HG03175 (cell line): ENCODE data around the gene SIRT7.
A peak's percentile ranks its signal among the peaks of the same experiment; 100 is the strongest.

Experiments
- ATAC-seq: cut with Tn5 transposase; IDR thresholded peaks from one replicate; pipeline ENCODE4 v1.9.1; 2021; ENCODE audit warnings: mild to moderate bottlenecking, moderate library complexity; ENCODE audit not compliant: unreplicated experiment

The SIRT7 gene

DNA sequence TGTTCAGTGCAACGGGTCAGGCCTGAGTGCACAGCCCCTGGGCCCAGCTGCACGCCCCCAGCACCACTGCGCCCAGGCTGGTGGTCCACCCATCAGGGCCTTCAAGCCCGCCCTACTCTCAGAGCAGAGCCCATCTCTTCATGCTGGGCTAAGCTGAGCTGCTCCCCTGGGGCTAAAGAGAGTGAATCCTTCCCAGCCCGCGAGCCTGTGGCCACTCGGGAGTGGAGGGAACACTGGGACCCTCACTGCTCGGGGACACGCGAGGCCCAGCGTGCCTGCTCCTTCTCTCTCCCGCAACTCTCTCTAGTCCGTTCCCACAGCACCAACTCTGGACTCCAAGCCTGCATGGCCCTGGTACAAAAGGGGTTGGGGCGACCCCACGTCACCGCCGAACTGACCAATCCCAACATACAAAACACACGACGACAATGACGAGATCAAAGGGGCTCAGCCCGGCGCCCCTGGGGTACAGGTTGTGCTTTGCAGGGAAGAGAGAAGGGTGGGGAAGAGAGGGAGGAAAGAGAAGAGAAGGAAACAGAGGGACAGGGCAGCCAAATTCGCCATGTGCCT lies 4.1 kb upstream of the SIRT7 start:
- ATAC-seq: no peak

DNA sequence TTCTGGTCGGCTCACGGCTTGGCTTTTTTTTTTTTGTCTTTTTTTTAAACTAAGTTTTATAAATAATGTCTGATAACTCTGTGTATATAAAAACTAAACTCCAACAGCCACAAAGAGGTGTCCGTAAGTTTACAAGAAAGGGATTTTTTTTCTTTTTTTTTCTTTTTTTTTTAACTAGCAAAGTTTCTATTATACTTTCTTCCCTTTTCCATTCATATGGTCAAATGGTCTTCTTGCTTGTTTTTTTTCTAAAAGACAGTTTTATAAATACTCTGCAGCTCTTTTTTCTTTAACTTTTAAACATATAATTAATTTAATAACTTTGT lies 3.5 kb upstream of the SIRT7 start:
- no peak for ATAC-seq

DNA sequence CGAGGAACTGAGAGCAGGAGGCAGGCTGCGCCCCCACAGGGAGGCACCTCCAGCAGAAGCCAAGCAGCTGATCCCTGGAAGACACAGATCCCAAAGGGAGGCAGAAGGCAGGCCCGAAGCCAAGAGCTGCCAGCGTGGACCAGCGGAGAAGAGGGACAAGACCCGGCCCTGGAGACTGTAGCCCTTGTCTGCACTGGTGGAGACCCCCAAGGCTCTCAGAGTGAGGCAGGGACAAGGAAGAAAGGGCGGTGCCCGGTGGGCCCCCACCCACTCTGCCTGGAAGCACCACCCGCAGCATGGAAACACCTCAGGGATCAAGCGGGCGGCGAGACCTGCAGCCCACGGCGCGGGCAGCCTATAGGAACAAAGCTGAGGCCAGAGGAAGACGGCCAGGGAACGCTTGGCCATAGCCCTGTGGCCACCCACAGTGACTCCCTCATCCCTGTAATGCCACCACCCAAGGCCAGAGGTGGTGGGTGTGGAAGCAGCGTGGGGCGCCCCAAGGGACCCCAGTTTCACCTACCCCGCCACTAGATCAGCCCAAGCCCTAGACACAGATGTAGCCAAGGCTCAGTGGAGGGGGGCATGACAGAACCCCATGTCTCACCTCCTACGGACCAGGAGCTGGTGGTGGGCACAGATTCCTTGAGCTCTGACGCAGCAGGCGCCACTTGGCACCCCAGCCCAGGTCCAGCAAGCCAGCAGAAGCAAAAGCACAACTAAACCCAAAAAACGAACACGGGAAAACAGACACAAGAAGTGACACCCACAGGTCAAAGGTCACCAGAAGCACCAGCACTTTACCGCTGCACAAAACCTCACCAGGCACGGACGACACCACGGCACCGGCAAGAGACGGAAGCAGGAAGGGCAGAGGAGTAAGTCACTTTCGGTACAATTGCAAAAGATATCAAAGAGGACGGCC lies 2.9 kb upstream of the SIRT7 start:
- ATAC-seq: no peak

GRCh38 chr17:81918832-81919545 lies 1.0 kb upstream of the SIRT7 start:
- no peak for ATAC-seq

DNA sequence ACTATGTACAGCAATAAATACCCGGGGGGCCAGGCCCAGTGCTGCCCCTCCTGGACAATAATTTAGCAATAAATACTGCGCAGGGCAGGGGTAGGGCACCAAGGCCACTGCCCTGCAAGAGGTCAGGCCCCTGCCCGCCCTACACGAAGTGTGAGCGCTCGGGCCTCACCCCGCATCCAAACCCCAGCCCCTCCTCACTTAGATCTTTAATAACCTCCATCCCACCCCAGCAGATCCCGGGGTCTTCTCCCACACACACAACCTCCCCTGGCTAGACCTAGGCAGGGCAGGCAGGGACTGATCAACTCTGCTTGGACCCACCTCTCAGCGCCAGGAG lies 325 bp upstream of the SIRT7 start:
- ATAC-seq: peak; percentile 9

DNA sequence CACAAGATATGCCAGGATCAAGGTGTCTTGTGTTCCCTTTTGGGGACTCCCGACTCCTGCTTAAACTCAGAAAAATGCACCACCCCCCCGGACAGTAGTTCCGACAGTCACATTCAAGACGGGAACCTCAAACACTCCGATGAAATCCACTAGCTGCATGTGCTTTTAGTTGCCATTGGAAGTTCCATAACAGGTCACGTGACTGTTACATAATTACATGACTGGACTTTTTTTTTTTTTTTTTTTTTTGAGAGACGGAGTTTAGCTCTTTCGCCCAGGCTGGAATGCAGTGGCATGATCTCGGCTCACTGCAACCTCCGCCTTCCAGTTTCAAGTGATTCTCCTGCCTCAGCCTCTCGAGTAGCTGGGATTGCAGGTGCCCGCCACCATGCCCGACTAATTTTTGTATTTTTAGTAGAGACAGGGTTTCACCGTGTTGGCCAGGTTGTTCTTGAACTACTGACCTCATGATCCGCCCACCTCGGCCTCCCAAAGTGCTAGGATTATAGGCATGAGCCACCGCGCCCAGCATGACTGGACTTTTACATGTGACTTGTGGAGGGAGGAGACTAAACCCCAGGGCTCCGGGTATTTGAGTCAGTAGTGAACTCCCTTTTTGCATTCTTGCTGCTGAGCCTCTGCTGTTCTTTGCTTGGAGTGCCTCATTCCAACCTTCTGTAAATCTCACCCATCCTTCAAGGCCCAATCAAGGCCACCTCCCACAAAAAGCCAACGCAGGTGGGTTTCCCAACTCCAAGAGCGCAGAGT lies 1.6 kb downstream of the SIRT7 start:
- no peak for ATAC-seq

- no peak for ATAC-seq
These were observed 2.6 kb downstream of the SIRT7 start for GRCh38 chr17:81915331-81915730.

DNA sequence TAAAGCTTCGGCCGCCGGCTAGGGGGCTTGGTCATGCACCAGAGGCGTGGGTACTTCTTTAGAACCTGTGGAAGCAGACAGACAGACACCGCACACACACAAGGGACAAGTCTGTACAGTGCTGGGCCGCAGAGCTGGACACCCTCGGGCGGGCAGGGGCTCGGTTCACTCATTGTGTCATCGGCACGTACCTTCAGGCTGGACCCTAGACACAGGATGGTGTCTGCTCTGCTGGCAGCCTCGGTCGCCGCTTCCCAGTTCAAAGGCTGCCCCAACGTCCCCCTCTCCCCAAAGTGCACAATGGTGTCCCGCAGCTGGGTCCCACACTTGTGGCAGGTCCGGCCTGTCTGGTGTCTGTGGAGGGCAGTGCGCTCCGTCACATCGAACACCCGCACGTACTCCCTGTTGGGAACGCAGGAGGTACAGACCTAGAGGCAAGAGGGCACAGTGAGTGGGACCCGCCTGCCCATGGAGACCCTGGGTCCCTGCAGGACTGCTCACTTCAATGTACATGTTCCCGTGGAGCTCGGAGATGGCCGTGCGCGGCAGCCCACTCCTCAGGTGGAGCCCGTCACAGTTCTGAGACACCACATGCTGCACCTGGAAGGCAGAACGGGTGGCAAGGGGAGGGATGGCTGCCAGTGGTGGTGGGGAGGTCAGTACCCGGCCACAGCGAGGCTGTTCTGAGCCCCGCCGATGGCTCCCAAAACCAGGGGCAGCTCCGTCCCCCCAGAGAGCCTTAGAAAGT lies 3.7 kb downstream of the SIRT7 start:
- no peak for ATAC-seq

- no peak for ATAC-seq
These were observed 4.4 kb downstream of the SIRT7 start for GRCh38 chr17:81913394-81914102.

GRCh38 chr17:81912441-81913309 lies 5.3 kb downstream of the SIRT7 start:
- ATAC-seq: no peak

GRCh38 chr17:81911969-81912368 lies 6.0 kb downstream of the SIRT7 start:
- no peak for ATAC-seq

DNA sequence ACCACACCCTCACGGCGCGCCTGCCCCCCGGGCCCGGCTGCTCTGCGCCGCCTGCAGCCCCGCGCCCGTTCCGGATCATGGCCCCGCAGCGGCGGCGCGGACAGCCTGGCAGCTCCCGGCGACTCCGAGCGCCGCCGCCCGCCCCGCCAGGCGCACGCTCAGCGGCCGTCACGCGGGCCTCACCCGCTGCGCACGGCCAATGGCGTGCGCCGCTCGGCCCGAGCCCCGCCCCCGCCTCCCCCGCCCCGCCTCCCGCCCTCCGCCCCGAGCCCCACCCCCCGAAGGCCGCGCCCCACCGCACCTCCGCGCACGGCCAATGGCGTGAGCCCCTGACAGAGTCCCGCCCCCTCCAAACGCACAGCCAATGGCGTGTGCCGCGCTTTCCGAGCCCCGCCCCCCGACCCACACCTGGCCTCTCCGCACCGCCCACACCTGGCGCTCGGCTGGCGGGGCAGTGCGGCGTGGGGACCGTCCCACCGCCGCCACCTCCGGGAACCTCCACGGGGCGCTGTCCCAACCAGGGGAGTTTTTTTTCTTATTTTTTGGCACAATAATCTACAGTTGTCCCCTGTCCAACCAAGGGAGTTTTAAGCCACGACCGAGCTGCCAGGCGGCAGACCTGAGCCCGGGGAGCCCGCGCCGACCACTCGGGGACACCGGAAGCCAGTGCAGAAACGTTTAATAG lies 6.6 kb downstream of the SIRT7 start, which contains the start of gene PCYT2:
PCYT2 (minus strand) TSS at position 123 of the 685 bp plus-strand sequence; CDS start at position 79, 44 bp downstream.
- ATAC-seq: peak; percentile 73

DNA sequence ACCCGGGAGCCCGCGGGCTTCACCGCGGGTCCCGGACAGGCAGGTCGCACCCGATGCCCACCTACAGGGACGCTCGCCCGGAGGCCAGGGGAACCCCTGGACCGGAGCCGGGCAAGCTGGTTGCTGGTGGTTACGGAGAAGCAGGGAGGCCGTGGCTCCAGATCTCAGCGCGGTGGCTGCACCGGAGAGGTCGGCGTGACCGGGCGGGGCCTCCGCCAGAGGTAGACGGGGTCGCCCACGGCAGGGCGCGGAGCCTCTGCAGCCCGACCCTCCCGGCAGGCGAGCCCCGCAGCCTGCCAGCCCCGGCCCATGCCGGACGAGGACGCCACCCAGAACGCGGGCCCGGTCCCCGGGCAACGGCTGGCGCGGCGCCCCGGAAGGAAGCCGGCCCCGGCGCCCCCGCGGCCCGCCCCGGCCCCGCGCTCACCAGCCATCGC lies 7.1 kb downstream of the SIRT7 start:
- ATAC-seq: peak; percentile 28

- no peak for ATAC-seq
These were observed 7.8 kb downstream of the SIRT7 start for GRCh38 chr17:81909966-81910839.

- no peak for ATAC-seq
These were observed 8.7 kb downstream of the SIRT7 start for GRCh38 chr17:81909231-81909630.

- no peak for ATAC-seq
These were observed 9.2 kb downstream of the SIRT7 start for GRCh38 chr17:81908793-81909192.
